SK-N-SH (cell line): Measurements from ENCODE around the gene TSPYL2. TPM values are rescaled to one million over a fixed set of nuclear protein-coding genes. Genes with fewer than 3 reads are reported as not detected.

ENCODE experiments used
- CTCF ChIA-PET: fragments of 300-600, 350-600 bp; formaldehyde crosslinking; extraction: SDS; loops from one replicate; lab custom pipeline; 2021; lab: Yijun Ruan, JAX
- POLR2A ChIA-PET: fragments of 350-600 bp; sonication (Branson Sonifier 250); formaldehyde crosslinking; extraction: SDS; loops from one replicate; lab custom pipeline; 2020; ENCODE audit warnings: antibody characterized with exemption, inconsistent platforms; lab: Yijun Ruan, JAX
- DNase-seq: peaks from one replicate; pipeline ENCODE4 v3.0.0; 2012
- H2AFZ ChIP-seq: fragments of 200-600 bp; sonication (generic); 2 replicates; pipeline ENCODE4 v1.8.1; 2016; ENCODE audit warnings: antibody characterized with exemption, mild to moderate bottlenecking, low read depth
- H3F3A ChIP-seq: fragments of 200-600 bp; sonication (generic); replicated peaks from 2 replicates; pipeline ENCODE3; 2016; ENCODE audit warnings: antibody characterized with exemption, mild to moderate bottlenecking; ENCODE audit not compliant: insufficient read depth
- H3K27ac ChIP-seq, 2 experiments: fragments of 200-500 bp in 1 of 2; fragments of 200-600 bp in 1 of 2; sonication (Bioruptor generic) in 1 of 2; sonication (generic), shearing (Covaris generic) in 1 of 2; 2 replicates each; pipeline versions ENCODE4 v1.5.1 to v1.6.1; 2014 to 2016; ENCODE audit warnings: low read depth in 2 of 2, inconsistent platforms in 1 of 2, low read length in 1 of 2, mild to moderate bottlenecking in 1 of 2, mixed read lengths in 1 of 2
- H3K27me3 ChIP-seq: fragments of 200-600 bp; sonication (generic), shearing (Covaris generic); 2 replicates; pipeline ENCODE4 v1.6.1; 2016; ENCODE audit warnings: mixed run types; ENCODE audit not compliant: insufficient read depth
- H3K36me3 ChIP-seq, 2 experiments: fragments of 200-500 bp in 1 of 2; fragments of 200-600 bp in 1 of 2; sonication (Bioruptor generic) in 1 of 2; sonication (generic) in 1 of 2; replicated peaks in 1 of 2; 2 replicates each; pipeline versions ENCODE3 to v1.5.1; 2014 to 2016; ENCODE audit warnings: low read length in 1 of 2, mild to moderate bottlenecking in 1 of 2; ENCODE audit not compliant: insufficient read depth in 2 of 2, control insufficient read depth in 1 of 2
- H3K4me1 ChIP-seq, 2 experiments: fragments of 200-500 bp in 1 of 2; fragments of 200-600 bp in 1 of 2; sonication (Bioruptor generic) in 1 of 2; sonication (generic), shearing (Covaris generic) in 1 of 2; 2 replicates each; pipeline versions ENCODE4 v1.5.1 to v1.6.1; 2014 to 2016; ENCODE audit warnings: low read depth in 1 of 2, low read length in 1 of 2, mixed run types in 1 of 2; ENCODE audit not compliant: insufficient read depth in 2 of 2, control insufficient read depth in 1 of 2
- H3K4me2 ChIP-seq: fragments of 200-600 bp; sonication (generic), shearing (Covaris generic); 2 replicates; pipeline ENCODE4 v1.6.1; 2017; ENCODE audit warnings: mixed run types
- H3K4me3 ChIP-seq, 2 experiments: fragments of 200-500 bp in 1 of 2; fragments of 200-600 bp in 1 of 2; sonication (Bioruptor generic) in 1 of 2; sonication (generic), shearing (Covaris generic) in 1 of 2; 2 replicates each; pipeline versions ENCODE4 v1.5.1 to v1.8.1; 2014 to 2016; ENCODE audit warnings: low read depth in 2 of 2, inconsistent platforms in 1 of 2, low read length in 1 of 2, mild to moderate bottlenecking in 1 of 2, mixed read lengths in 1 of 2, moderate library complexity in 1 of 2
- H3K79me2 ChIP-seq: fragments of 200-600 bp; sonication (generic); 2 replicates; pipeline ENCODE4 v1.8.1; 2017; ENCODE audit warnings: mild to moderate bottlenecking; ENCODE audit not compliant: insufficient read depth
- H3K9ac ChIP-seq: fragments of 200-600 bp; sonication (generic); 2 replicates; pipeline ENCODE4 v1.6.1; 2017; ENCODE audit warnings: mixed run types
- H3K9me2 ChIP-seq: fragments of 200-600 bp; sonication (generic); 2 replicates; pipeline ENCODE4 v1.6.1; 2017; ENCODE audit warnings: mixed run types
- H3K9me3 ChIP-seq: fragments of 200-600 bp; sonication (generic); 2 replicates; pipeline ENCODE4 v1.6.1; 2017; ENCODE audit warnings: mixed run types, mild to moderate bottlenecking, moderate library complexity
- H4K20me1 ChIP-seq: fragments of 200-600 bp; sonication (generic); 2 replicates; pipeline ENCODE4 v1.6.1; 2017; ENCODE audit warnings: mild to moderate bottlenecking, mixed run types; ENCODE audit not compliant: insufficient read depth
- CTCF ChIP-seq: fragments of 200-600 bp; sonication (generic); IDR thresholded peaks from 2 replicates; pipeline ENCODE4 v1.6.1; 2017; ENCODE audit warnings: antibody characterized with exemption, mild to moderate bottlenecking, moderate library complexity
- EZH2phosphoT487 ChIP-seq: fragments of 200-600 bp; sonication (generic); IDR thresholded peaks from 2 replicates; pipeline ENCODE4 v1.6.1; 2017; ENCODE audit warnings: low read depth, mixed run types, mild to moderate bottlenecking, antibody characterized with exemption, moderate library complexity, borderline replicate concordance
- FOSL2 ChIP-seq: IDR thresholded peaks from 2 replicates; pipeline ENCODE4 v1.4.0; 2012; ENCODE audit warnings: low read depth, mild to moderate bottlenecking, moderate library complexity, borderline replicate concordance
- GABPA ChIP-seq: IDR thresholded peaks from 2 replicates; pipeline ENCODE4 v1.4.0; 2012; ENCODE audit warnings: low read depth, mild to moderate bottlenecking
- JUND ChIP-seq: IDR thresholded peaks from 2 replicates; pipeline ENCODE4 v1.4.0; 2012
- MXI1 ChIP-seq: IDR thresholded peaks from 2 replicates; pipeline ENCODE4 v1.6.1; 2012; ENCODE audit warnings: mild to moderate bottlenecking, low read depth, low read length, improper control_type of control experiment
- POLR2AphosphoS5 ChIP-seq: IDR thresholded peaks from 2 replicates; pipeline ENCODE4 v1.6.1; 2012; ENCODE audit warnings: low read depth, low read length
- REST ChIP-seq: IDR thresholded peaks from 2 replicates; pipeline ENCODE4 v1.6.1; 2012; ENCODE audit warnings: mild to moderate bottlenecking, low read depth, low read length, moderate library complexity
- RFX5 ChIP-seq: IDR thresholded peaks from 2 replicates; pipeline ENCODE4 v1.6.1; 2012; ENCODE audit warnings: mild to moderate bottlenecking, improper control_type of control experiment, low read length
- RXRA ChIP-seq: IDR thresholded peaks from 2 replicates; pipeline ENCODE4 v1.4.0; 2012; ENCODE audit warnings: low read depth, mild to moderate bottlenecking, borderline replicate concordance
- SIN3A ChIP-seq: IDR thresholded peaks from 2 replicates; pipeline ENCODE4 v1.6.1; 2012; ENCODE audit warnings: low read depth, mild to moderate bottlenecking, low read length, moderate library complexity, borderline replicate concordance
- SMC3 ChIP-seq: IDR thresholded peaks from 2 replicates; pipeline ENCODE4 v1.6.1; 2012; ENCODE audit warnings: low read depth, low read length, improper control_type of control experiment
- TAF1 ChIP-seq: IDR thresholded peaks from 2 replicates; pipeline ENCODE4 v1.6.1; 2012; ENCODE audit warnings: low read depth, mild to moderate bottlenecking, low read length, moderate library complexity, borderline replicate concordance
- TCF12 ChIP-seq: IDR thresholded peaks from 2 replicates; pipeline ENCODE4 v1.4.0; 2012
- YY1 ChIP-seq: IDR thresholded peaks from 2 replicates; pipeline ENCODE4 v1.4.0; 2012; ENCODE audit warnings: low read depth, mild to moderate bottlenecking
- ZBTB33 ChIP-seq: IDR thresholded peaks from 2 replicates; pipeline ENCODE4 v1.4.0; 2012; ENCODE audit warnings: low read depth, borderline replicate concordance
- WGBS: methylation state at CpG from one replicate; pipeline ENCODE4 v1.1.6; 2017; ENCODE audit warnings: low lambda C conversion rate; 5-methylcytosine and 5-hydroxymethylcytosine counted together
- polyA plus RNA-seq, 3 experiments: library from polyadenylated mRNA; depleted of rRNA; stranded (reverse); fragments of >200 nt; gene quantifications; 2 replicates each; pipeline ENCODE4 v1.2.3, GENCODE V29; 2012

Gene TSPYL2
- polyA plus RNA-seq, 1 of the 3 experiments (the other 2 are of a cell fraction) = 26.4 TPM

GRCh38 chrX:53122013-53122412, 39.8 kb downstream of the TSPYL2 start:
- H3K4me2 ChIP-seq = no peak overlapping the region
- H3F3A ChIP-seq = no peaks in the 10 kb centered on the region
- CTCF ChIA-PET = no interaction called here
- no peaks in the 10 kb centered on the region for H3K4me1 ChIP-seq
- no peak for DNase-seq
- TF ChIP-seq EZH2phosphoT487 (no peak), GABPA (no peak), ZBTB33 (no peak)
- TF ChIP-seq, all 33 proteins: peak for 0
- WGBS = 44% methylated on average over 1 of the region's 1 CpG
- POLR2A ChIA-PET = no interaction called here
- H3K4me3 ChIP-seq = no peak overlapping the region
- H3K27ac ChIP-seq = no peak overlapping the region
- H3K9me2 ChIP-seq = no peaks in the 10 kb centered on the region
- no peak overlapping the region for H3K9ac ChIP-seq
- no peaks in the 10 kb centered on the region for H4K20me1 ChIP-seq
- H3K79me2 ChIP-seq = no peaks in the 10 kb centered on the region
- no peaks in the 10 kb centered on the region for H3K27me3 ChIP-seq
- no peaks in the 10 kb centered on the region for H3K36me3 ChIP-seq
- no peaks in the 10 kb centered on the region; the same call in 1 of the 2 replicates for H3K9me3 ChIP-seq
- H2AFZ ChIP-seq = no peak overlapping the region

- H3K27ac ChIP-seq = no peak overlapping the region
- CTCF ChIA-PET = no interaction called here
These were observed 43.3 kb downstream of the TSPYL2 start for GRCh38 chrX:53125506-53125905.

More at GRCh38 chrX:53125506-53125905, 43.3 kb downstream of the TSPYL2 start:
- Histone ChIP-seq H3K4me1 (no peaks in the 10 kb centered on the region; a peak in 1 of 4 replicates), H3K9me2 (no peaks in the 10 kb centered on the region), H4K20me1 (no peaks in the 10 kb centered on the region), H3K27me3 (no peaks in the 10 kb centered on the region; the same call in 1 of the 2 replicates), H3F3A (no peaks in the 10 kb centered on the region), H2AFZ (no peak overlapping the region), H3K36me3 (no peaks in the 10 kb centered on the region), H3K9me3 (no peaks in the 10 kb centered on the region; the same call in 1 of the 2 replicates), H3K79me2 (no peaks in the 10 kb centered on the region), H3K9ac (no peak overlapping the region), H3K4me2 (no peak overlapping the region), H3K4me3 (no peak overlapping the region)
- POLR2A ChIA-PET = no interaction called here
- no peak for DNase-seq
- TF ChIP-seq POLR2AphosphoS5 (no peak), CTCF (no peak), GABPA (no peak), RFX5 (no peak), EZH2phosphoT487 (no peak), SIN3A (no peak), YY1 (no peak), SMC3 (no peak), TCF12 (no peak), JUND (no peak), TAF1 (no peak), RXRA (no peak), FOSL2 (no peak), MXI1 (no peak), ZBTB33 (no peak), REST (no peak)
